Karpas-422 (cell line): Measurements from ENCODE around the gene OR11L1. TPM values are rescaled to one million over a fixed set of nuclear protein-coding genes. Genes with fewer than 3 reads are reported as not detected.

Experiments
- total RNA-seq: library from RNA; depleted of rRNA; stranded (reverse); fragments of >200 nt; shearing (Covaris generic); gene quantifications from 2 replicates; pipeline ENCODE4 v1.2.3, GENCODE V29; 2014; ENCODE audit warnings: low replicate concordance; rRNA removed

OR11L1 gene
- total RNA-seq, 1 experiment from 2014 or later: not detected

Other genes starting within 250 kb of the OR11L1 start
- gene OR2G3, start 236.3 kb downstream of the OR11L1 start, total RNA-seq: not detected in 2 replicates
- gene OR13G1, start 162.2 kb downstream of the OR11L1 start, total RNA-seq: not detected in 2 replicates
- gene OR6F1, start 125.2 kb downstream of the OR11L1 start, total RNA-seq: not detected in 2 replicates
- gene OR14K1, start 103.3 kb downstream of the OR11L1 start, total RNA-seq: not detected in 2 replicates
- not detected in 2 replicates for gene OR14A2, start 93.8 kb downstream of the OR11L1 start, total RNA-seq
- gene OR1C1, start 81.3 kb downstream of the OR11L1 start, total RNA-seq: not detected in 2 replicates
- not detected in 2 replicates for gene OR14A16, start 17.8 kb downstream of the OR11L1 start, total RNA-seq
- not detected in 2 replicates for gene TRIM58, start 15.3 kb upstream of the OR11L1 start, total RNA-seq
- not detected in 2 replicates for gene OR2W3, start 53.7 kb upstream of the OR11L1 start, total RNA-seq
- gene OR2T8, start 78.4 kb upstream of the OR11L1 start, total RNA-seq: not detected in 2 replicates
- gene OR2AJ1, start 83.0 kb upstream of the OR11L1 start, total RNA-seq: not detected in 2 replicates
- not detected in 2 replicates for gene OR2L8, start 107.0 kb upstream of the OR11L1 start, total RNA-seq
- gene OR2AK2, start 123.3 kb upstream of the OR11L1 start, total RNA-seq: 0.22 TPM in 1 of 2 replicates, not detected in the other
- 0.19 TPM in 1 of 2 replicates, not detected in the other for gene OR2L5, start 171.8 kb upstream of the OR11L1 start, total RNA-seq
- 0.07 TPM in 1 of 2 replicates, not detected in the other for gene OR2L2, start 188.2 kb upstream of the OR11L1 start, total RNA-seq
- gene OR2L3, start 204.9 kb upstream of the OR11L1 start, total RNA-seq: not detected in 2 replicates